ENCODE measurements around the gene MFSD2A. TPM values are rescaled to one million over a fixed set of nuclear protein-coding genes. Genes with fewer than 3 reads are reported as not detected.
"Not testable (repeated sequence)": the region's sequence is repeated elsewhere in the genome, so short reads cannot be mapped to it uniquely, and the experiment has no call there.

The MFSD2A gene
- polyA plus RNA-seq, 3 donors: 6.8 to 17.9 (median 7.9) TPM

DNA sequence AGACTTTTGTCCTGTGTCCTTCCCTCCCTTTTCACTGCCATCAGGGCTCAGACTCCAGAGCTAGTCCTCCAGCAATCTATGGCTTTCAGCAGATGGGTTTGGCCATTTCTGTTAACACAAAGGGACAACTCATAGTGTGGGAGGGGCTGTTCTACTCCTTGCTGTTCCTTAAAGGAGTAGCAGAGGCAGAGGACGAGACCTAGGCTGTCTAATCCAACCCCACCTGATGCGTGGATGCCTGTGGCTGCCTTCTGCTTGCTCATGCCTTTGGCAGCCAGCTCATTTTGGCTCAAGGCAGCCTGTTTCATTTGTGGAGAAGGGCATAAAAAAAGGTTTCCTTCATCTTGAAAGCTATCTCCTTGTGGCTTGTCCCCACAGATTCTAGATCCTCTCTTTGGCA lies 27.0 kb downstream of the MFSD2A start:
- H3K27me3 ChIP-seq (ENCODE audit: control insufficient read depth in 2 of 2, insufficient read depth in 2 of 2, low read length in 2 of 2): no peaks in the 10 kb centered on the region
- no peaks in the 10 kb centered on the region for H3K9me3 ChIP-seq (replicated peaks in 1 of 2; ENCODE audit: control insufficient read depth in 1 of 2, insufficient read depth in 1 of 2, low read length in 2 of 2)
- Mint-ChIP-seq H3K4me1 (peaks cover 19% of the 10 kb centered on the region), H3K27ac (no peak overlapping the region), H3K9me3 (peaks cover 0 to 9% (median 0%) of the 10 kb centered on the region in 7 donors), H3K4me3 (no peak overlapping the region), H3K27me3 (ENCODE audit: low read depth in 3 of 3) (peaks cover 0 to 3% (median 0%) of the 10 kb centered on the region in 3 donors), H3K36me3 (no peaks in the 10 kb centered on the region)
- no peaks in the 10 kb centered on the region for H4K20me1 ChIP-seq (ENCODE audit: insufficient read depth, low read length)
- H3K36me3 ChIP-seq (replicated peaks in 1 of 2; ENCODE audit: control insufficient read depth in 1 of 2, insufficient read depth in 2 of 2, low read length in 2 of 2): no peaks in the 10 kb centered on the region
- H3K27ac ChIP-seq (ENCODE audit: low read depth in 1 of 2, low read length in 2 of 2): no peak overlapping the region
- WGBS (ENCODE audit: insufficient coverage): no CpG with 5 or more reads among the region's 2 CpGs
- peaks cover 9 to 16% of the 10 kb centered on the region in 2 donors for H3K4me1 ChIP-seq (ENCODE audit: control insufficient read depth in 1 of 2, insufficient read depth in 2 of 2, low read length in 2 of 2)
- peak overlapping the region; percentile 11 for H2AFZ ChIP-seq (ENCODE audit: insufficient read depth, low read depth, low read length, poor library complexity, severe bottlenecking)
- H3K79me2 ChIP-seq (ENCODE audit: insufficient read depth, low read length): no peaks in the 10 kb centered on the region
- no peak overlapping the region for H3K4me2 ChIP-seq (replicated peaks; ENCODE audit: extremely low read depth, low read length, poor library complexity, severe bottlenecking)
- TF ChIP-seq, protein P1, sequence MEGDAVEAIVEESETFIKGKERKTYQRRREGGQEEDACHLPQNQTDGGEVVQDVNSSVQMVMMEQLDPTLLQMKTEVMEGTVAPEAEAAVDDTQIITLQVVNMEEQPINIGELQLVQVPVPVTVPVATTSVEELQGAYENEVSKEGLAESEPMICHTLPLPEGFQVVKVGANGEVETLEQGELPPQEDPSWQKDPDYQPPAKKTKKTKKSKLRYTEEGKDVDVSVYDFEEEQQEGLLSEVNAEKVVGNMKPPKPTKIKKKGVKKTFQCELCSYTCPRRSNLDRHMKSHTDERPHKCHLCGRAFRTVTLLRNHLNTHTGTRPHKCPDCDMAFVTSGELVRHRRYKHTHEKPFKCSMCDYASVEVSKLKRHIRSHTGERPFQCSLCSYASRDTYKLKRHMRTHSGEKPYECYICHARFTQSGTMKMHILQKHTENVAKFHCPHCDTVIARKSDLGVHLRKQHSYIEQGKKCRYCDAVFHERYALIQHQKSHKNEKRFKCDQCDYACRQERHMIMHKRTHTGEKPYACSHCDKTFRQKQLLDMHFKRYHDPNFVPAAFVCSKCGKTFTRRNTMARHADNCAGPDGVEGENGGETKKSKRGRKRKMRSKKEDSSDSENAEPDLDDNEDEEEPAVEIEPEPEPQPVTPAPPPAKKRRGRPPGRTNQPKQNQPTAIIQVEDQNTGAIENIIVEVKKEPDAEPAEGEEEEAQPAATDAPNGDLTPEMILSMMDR (IDR thresholded peaks at IDR 0.05): no peak
- no peak overlapping the region for H3K9ac ChIP-seq (ENCODE audit: insufficient read depth, low read length, poor library complexity, severe bottlenecking)
- no peak overlapping the region for H3K4me3 ChIP-seq (replicated peaks in 1 of 3; ENCODE audit: low read depth in 2 of 3, low read length in 3 of 3)
- DNase-seq: no peak
- intact Hi-C loops (cut with micrococcal nuclease): loop anchor here in 1 of 2 donors (10.0 kb wide), 1 partner anchor 53 kb away; no protein-coding TSS in a partner anchor

DNA sequence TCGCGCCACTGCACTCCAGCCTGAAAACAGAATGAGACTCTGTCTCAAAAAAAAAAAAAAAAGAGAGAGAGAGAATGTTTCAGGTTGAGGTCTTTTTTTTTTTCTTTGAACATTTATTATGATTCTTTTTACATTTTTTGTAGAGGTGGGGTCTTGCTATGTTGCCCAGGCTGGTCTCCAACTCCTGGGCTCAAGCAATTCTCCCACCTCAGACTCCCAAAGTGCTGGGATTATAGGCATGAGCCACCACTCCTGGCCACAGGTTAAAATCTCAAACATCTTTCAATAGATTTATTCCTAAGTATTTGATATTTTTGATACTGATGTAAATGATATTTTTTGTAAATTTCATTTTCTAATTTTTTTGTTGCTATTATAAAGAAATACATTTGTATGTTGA lies 29.5 kb downstream of the MFSD2A start:
- not testable (repeated sequence) for H3K4me3 Mint-ChIP-seq; H3K4me3 ChIP-seq (replicated peaks in 1 of 3; ENCODE audit: low read depth in 2 of 3, low read length in 3 of 3); H3K9me3 ChIP-seq (replicated peaks in 1 of 2; ENCODE audit: control insufficient read depth in 1 of 2, insufficient read depth in 1 of 2, low read length in 2 of 2); H3K79me2 ChIP-seq (ENCODE audit: insufficient read depth, low read length); H3K9me3 Mint-ChIP-seq; H4K20me1 ChIP-seq (ENCODE audit: insufficient read depth, low read length); H3K27ac ChIP-seq (ENCODE audit: low read depth in 1 of 2, low read length in 2 of 2); H3K27me3 Mint-ChIP-seq (ENCODE audit: low read depth in 3 of 3); H2AFZ ChIP-seq (ENCODE audit: insufficient read depth, low read depth, low read length, poor library complexity, severe bottlenecking); DNase-seq; H3K27me3 ChIP-seq (ENCODE audit: control insufficient read depth in 2 of 2, insufficient read depth in 2 of 2, low read length in 2 of 2); H3K36me3 ChIP-seq (replicated peaks in 1 of 2; ENCODE audit: control insufficient read depth in 1 of 2, insufficient read depth in 2 of 2, low read length in 2 of 2); H3K9ac ChIP-seq (ENCODE audit: insufficient read depth, low read length, poor library complexity, severe bottlenecking); H3K27ac Mint-ChIP-seq; H3K4me2 ChIP-seq (replicated peaks; ENCODE audit: extremely low read depth, low read length, poor library complexity, severe bottlenecking); H3K36me3 Mint-ChIP-seq
- intact Hi-C loops (cut with micrococcal nuclease): loop anchor here in 1 of 2 donors (10.0 kb wide), 1 partner anchor 50 kb away; no protein-coding TSS in a partner anchor
- WGBS (ENCODE audit: insufficient coverage): no CpG with 5 or more reads among the region's 2 CpGs
- peaks cover 19% of the 10 kb centered on the region for H3K4me1 Mint-ChIP-seq
- H3K4me1 ChIP-seq (ENCODE audit: control insufficient read depth in 1 of 2, insufficient read depth in 2 of 2, low read length in 2 of 2): peaks cover 9 to 16% of the 10 kb centered on the region in 2 donors
